Gastrocnemius medialis (tissue), 4 donors: ENCODE results near the gene NR2F1. TPM values are rescaled to one million over a fixed set of nuclear protein-coding genes. Genes with fewer than 3 reads are reported as not detected.

ENCODE experiments used
- ATAC-seq, 2 donors: fragments of 150-250 bp; one replicate each; pipeline ENCODE4 v1.9.1; 2016
- DNase-seq, 2 donors: peaks; one replicate each; pipeline ENCODE4 v3.0.0-alpha.2; 2019
- H3K27ac ChIP-seq, 4 donors: fragments of 200-600 bp; sonication (generic); 1 replicate in 1 of 4; 2 replicates in 3 of 4; pipeline ENCODE4 v1.5.1; 2016 to 2018; ENCODE audit warnings: mild to moderate bottlenecking in 2 of 4, moderate library complexity in 1 of 4
- H3K27me3 ChIP-seq, 3 donors: fragments of 200-600 bp; sonication (generic) in 2 of 3; 1 replicate in 1 of 3; 2 replicates in 2 of 3; pipeline versions ENCODE4 v1.5.1 to v1.6.0; 2016 to 2019; ENCODE audit warnings: mild to moderate bottlenecking in 1 of 3, moderate library complexity in 1 of 3
- H3K36me3 ChIP-seq, 2 donors: fragments of 200-600 bp; sonication (generic) in 1 of 2; one replicate each; pipeline ENCODE4 v1.5.1; 2017 to 2018
- H3K4me1 ChIP-seq, 2 donors: fragments of 200-600 bp; sonication (generic) in 1 of 2; one replicate each; pipeline ENCODE4 v1.5.1; 2016 to 2017; ENCODE audit warnings: mild to moderate bottlenecking in 2 of 2
- H3K4me3 ChIP-seq, 4 donors: fragments of 200-600 bp; sonication (generic) in 3 of 4; 1 replicate in 1 of 4; 2 replicates in 3 of 4; pipeline ENCODE4 v1.5.1; 2016 to 2019; ENCODE audit warnings: mild to moderate bottlenecking in 2 of 4
- H3K9me3 ChIP-seq, 3 donors: fragments of 200-600 bp; sonication (generic) in 2 of 3; 1 replicate in 1 of 3; 2 replicates in 2 of 3; pipeline ENCODE4 v1.5.1; 2016 to 2019
- POLR2A ChIP-seq, 2 donors: fragments of 450-650 bp; IDR thresholded peaks; one replicate each; pipeline ENCODE4 v1.6.1; 2017; ENCODE audit warnings: antibody characterized with exemption in 2 of 2, mild to moderate bottlenecking in 2 of 2, moderate library complexity in 2 of 2
- in situ Hi-C, 4 donors: fragments of 200-750 bp; cut with MboI; loops; one replicate each; pipeline versions ENCODE4 v1.15.0 to v1.8.0; 2017; ENCODE audit warnings: low sequenced_read_pairs in 4 of 4
- intact Hi-C: fragments of 100-400 bp; cut with DNase I; formaldehyde crosslinking; loops from one replicate; pipeline ENCODE4 v1.15.1; 2023; ENCODE audit warnings: low total_unique reads
- total RNA-seq, 4 donors: library from RNA; depleted of rRNA; stranded (reverse); fragments of >200 nt; gene quantifications; one replicate each; pipeline versions ENCODE4 v1.1.0 to v1.2.3, GENCODE V29; 2016
- TF ChIP-seq, protein P1 (sequence below), 5 experiments: fragments of 450-650 bp in 3 of 5; fragments of 200-600 bp in 2 of 5; sonication (generic) in 2 of 5; IDR thresholded peaks in 4 of 5; conservative IDR thresholded peaks in 1 of 5; 1 replicate in 4 of 5; 2 replicates in 1 of 5; pipeline ENCODE4 v1.5.1; 2016 to 2019; ENCODE audit warnings: antibody characterized with exemption in 5 of 5, mild to moderate bottlenecking in 3 of 5, moderate library complexity in 3 of 5

NR2F1 gene
- total RNA-seq, 4 donors from 2014 or later: 0.36 to 0.55 TPM; not detected in 2

- peak in 1 of 2 donors; percentile 40 for DNase-seq
- H3K27ac ChIP-seq: peak overlapping the region; percentile 26 to 63 (median 60)
- peaks cover 0 to 4% (median under 1%) of the 10 kb centered on the region in 3 donors for H3K27me3 ChIP-seq
- H3K4me1 ChIP-seq: peaks cover 0 to 10% of the 10 kb centered on the region in 2 donors
- peak overlapping the region; percentile 71 to 81 (median 74) for H3K4me3 ChIP-seq
- in situ Hi-C loops (loop anchor here in 2 of 4 donors (25.0 kb wide), 2 partner anchors 291 to 491 kb away; a partner anchor contains a TSS), intact Hi-C loops (loop anchor here (5.0 kb wide), 1 partner anchor 44 kb away; no protein-coding TSS in a partner anchor)
- no peaks in the 10 kb centered on the region for H3K36me3 ChIP-seq
- no peak for TF ChIP-seq POLR2A (IDR thresholded peaks at IDR 0.05)
- TF ChIP-seq, protein P1, sequence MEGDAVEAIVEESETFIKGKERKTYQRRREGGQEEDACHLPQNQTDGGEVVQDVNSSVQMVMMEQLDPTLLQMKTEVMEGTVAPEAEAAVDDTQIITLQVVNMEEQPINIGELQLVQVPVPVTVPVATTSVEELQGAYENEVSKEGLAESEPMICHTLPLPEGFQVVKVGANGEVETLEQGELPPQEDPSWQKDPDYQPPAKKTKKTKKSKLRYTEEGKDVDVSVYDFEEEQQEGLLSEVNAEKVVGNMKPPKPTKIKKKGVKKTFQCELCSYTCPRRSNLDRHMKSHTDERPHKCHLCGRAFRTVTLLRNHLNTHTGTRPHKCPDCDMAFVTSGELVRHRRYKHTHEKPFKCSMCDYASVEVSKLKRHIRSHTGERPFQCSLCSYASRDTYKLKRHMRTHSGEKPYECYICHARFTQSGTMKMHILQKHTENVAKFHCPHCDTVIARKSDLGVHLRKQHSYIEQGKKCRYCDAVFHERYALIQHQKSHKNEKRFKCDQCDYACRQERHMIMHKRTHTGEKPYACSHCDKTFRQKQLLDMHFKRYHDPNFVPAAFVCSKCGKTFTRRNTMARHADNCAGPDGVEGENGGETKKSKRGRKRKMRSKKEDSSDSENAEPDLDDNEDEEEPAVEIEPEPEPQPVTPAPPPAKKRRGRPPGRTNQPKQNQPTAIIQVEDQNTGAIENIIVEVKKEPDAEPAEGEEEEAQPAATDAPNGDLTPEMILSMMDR (IDR thresholded peaks at IDR 0.05 in 4 of 5, conservative IDR thresholded peaks at IDR 0.05 in 1 of 5): no peak
- no peaks in the 10 kb centered on the region for H3K9me3 ChIP-seq
- ATAC-seq: peak; percentile 60 to 63
Measured at GRCh38 chr5:93621327-93621798, 38.3 kb downstream of the NR2F1 start.

DNA sequence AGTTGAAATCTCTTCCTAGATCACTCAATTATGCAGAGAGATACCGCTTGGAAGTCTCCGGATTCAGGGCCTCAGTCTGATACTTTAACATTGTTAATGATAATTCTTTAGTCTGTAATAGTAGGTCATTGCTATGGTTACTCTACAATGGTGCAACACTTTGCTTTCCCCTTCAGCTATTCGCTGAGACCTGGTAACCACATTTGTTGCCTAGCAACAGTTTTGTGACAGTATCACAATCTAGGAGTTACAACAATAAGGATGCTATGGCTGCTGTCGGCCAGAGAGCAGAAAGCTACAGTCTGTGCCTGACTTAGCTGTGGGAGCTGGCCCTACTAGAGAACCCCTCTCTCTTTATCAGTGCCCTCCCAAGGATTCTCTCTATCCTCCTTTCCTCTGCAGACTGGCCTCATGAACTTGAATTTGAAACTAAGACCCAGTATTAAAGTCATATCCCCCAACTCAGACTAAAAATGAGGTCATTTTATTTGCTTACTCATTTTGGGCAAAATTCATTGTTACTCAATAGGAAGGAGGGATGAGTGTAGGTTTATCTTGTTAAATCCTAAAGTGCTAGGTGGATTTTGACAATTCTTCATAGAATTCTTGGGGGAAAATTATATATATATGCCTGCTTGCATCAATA is 39.3 kb downstream of the NR2F1 start:
- intact Hi-C loops (loop anchor here (5.0 kb wide), 1 partner anchor 45 kb away; no protein-coding TSS in a partner anchor), in situ Hi-C loops (loop anchor here in 2 of 4 donors (25.0 kb wide), 2 partner anchors 290 to 490 kb away; a partner anchor contains a TSS)
- Histone ChIP-seq H3K4me3 (peak overlapping the region in 2 of 4 donors; percentile 71 to 73), H3K36me3 (no peaks in the 10 kb centered on the region), H3K4me1 (peaks cover 0 to 10% of the 10 kb centered on the region in 2 donors), H3K27me3 (no peaks in the 10 kb centered on the region), H3K9me3 (no peaks in the 10 kb centered on the region), H3K27ac (peak overlapping the region in 1 of 4 donors; percentile 60)
- DNase-seq (no peak), ATAC-seq (no peak)
- TF ChIP-seq, protein P1 (IDR thresholded peaks at IDR 0.05 in 4 of 5, conservative IDR thresholded peaks at IDR 0.05 in 1 of 5): no peak
- no peak for TF ChIP-seq POLR2A (IDR thresholded peaks at IDR 0.05)

DNA sequence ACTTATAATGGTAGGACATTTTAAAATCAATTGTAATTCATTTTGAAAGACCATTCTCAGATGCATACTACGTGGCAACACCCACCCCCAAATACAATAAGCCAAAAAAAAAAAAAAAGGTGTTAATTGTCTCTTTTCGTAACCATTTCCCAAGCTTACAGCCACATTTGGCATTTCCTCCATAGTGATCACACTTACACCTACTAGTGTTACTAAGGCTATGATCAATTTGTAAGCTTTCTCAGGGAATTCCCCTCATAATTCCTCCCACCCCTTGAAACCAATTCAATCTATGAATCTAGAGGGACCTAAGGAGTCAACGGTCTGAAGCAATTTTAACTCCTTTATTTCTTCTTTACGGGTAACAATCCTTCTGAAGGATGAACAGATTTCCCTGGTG is 40.1 kb downstream of the NR2F1 start:
- DNase-seq: no peak
- no peak for ATAC-seq
- Histone ChIP-seq H3K36me3 (no peaks in the 10 kb centered on the region), H3K4me3 (no peak overlapping the region), H3K9me3 (no peaks in the 10 kb centered on the region), H3K27ac (no peak overlapping the region), H3K4me1 (peaks cover 0 to 10% of the 10 kb centered on the region in 2 donors), H3K27me3 (no peaks in the 10 kb centered on the region)
- TF ChIP-seq POLR2A (IDR thresholded peaks at IDR 0.05): no peak
- TF ChIP-seq, protein P1 (IDR thresholded peaks at IDR 0.05 in 4 of 5, conservative IDR thresholded peaks at IDR 0.05 in 1 of 5): no peak
- in situ Hi-C loops (loop anchor here in 2 of 4 donors (25.0 kb wide), 2 partner anchors 289 to 489 kb away; a partner anchor contains a TSS), intact Hi-C loops (loop anchor here (5.0 kb wide), 1 partner anchor 46 kb away; no protein-coding TSS in a partner anchor)

DNA sequence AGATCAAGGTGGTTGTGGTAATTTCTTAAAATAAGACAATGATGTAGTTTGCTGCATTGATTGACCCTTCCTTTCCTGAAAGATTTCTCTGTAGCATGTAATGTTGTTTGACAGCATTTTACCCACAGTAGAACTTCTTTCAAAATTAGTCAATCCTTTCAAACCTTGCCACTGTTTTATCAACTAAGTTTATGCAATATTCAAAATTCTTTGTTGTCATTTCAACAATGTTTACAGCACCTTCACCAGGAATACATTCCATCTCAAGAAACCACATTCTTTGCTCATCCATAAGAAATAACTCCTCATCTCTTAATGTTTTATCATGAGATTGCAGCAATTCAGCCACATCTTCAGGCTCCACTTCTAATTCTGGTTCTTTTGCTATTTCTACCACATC is 43.8 kb downstream of the NR2F1 start:
- DNase-seq: no peak
- no peaks in the 10 kb centered on the region for H3K36me3 ChIP-seq
- peaks cover 0 to 3% of the 10 kb centered on the region in 2 donors for H3K4me1 ChIP-seq
- intact Hi-C loops: no loop called here
- H3K27me3 ChIP-seq: no peaks in the 10 kb centered on the region
- in situ Hi-C loops: no loop called here
- H3K4me3 ChIP-seq: no peak overlapping the region
- ATAC-seq: no peak
- TF ChIP-seq, protein P1 (IDR thresholded peaks at IDR 0.05 in 4 of 5, conservative IDR thresholded peaks at IDR 0.05 in 1 of 5): no peak
- no peak for TF ChIP-seq POLR2A (IDR thresholded peaks at IDR 0.05)
- H3K9me3 ChIP-seq: no peaks in the 10 kb centered on the region
- no peak overlapping the region for H3K27ac ChIP-seq
